Fibroblast of upper back skin (primary cell): ENCODE measurements around the gene KRT7.
A peak's percentile ranks its signal among the peaks of the same experiment; 100 is the strongest.

Experiments used
- DNase-seq: peaks from one replicate; pipeline ENCODE4 v3.0.0-alpha.2; 2013

The KRT7 gene

DNA sequence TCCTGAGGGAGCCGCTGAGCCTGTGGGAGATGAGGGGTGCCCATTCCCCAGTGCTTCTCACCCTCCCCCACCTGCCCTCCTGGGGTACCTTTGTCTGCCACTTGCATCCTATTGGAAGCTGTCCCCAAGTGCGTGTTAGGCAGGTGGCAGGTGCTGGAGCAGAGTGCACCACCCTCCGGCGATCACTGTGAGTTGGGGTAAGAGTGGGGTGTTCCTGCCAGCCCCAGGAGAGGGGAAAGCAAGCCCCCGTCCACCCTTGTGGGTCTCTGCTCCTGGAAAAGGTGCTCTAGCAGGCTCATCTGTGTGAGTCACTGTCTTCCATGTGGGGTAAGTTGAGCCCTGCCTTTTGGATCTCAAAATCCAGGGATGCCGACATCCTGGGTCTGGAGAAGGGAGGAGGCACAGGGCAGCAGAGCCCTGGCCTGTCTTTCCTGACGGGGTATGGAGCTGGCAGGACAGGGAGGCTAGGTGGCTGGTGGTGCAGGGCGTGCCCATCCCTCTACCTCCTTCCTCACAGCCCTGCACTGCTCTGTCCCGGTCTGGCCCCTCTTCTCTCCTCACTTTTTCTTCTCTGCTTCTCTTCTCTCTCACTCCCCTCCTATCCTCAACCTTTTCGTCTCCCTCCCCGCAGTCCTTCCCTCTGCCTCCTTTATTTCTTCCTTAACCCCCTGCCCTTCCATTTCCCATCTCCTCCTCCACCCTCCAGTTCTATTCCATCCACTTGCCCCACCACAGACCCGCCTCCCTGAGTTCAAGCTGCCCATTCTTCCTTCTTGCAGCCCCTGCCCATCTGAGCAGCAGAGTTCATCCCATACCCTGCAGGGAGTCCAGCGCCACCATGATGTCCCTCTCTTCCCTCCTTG lies 20.1 kb upstream of the KRT7 start:
- DNase-seq = no peak

DNA sequence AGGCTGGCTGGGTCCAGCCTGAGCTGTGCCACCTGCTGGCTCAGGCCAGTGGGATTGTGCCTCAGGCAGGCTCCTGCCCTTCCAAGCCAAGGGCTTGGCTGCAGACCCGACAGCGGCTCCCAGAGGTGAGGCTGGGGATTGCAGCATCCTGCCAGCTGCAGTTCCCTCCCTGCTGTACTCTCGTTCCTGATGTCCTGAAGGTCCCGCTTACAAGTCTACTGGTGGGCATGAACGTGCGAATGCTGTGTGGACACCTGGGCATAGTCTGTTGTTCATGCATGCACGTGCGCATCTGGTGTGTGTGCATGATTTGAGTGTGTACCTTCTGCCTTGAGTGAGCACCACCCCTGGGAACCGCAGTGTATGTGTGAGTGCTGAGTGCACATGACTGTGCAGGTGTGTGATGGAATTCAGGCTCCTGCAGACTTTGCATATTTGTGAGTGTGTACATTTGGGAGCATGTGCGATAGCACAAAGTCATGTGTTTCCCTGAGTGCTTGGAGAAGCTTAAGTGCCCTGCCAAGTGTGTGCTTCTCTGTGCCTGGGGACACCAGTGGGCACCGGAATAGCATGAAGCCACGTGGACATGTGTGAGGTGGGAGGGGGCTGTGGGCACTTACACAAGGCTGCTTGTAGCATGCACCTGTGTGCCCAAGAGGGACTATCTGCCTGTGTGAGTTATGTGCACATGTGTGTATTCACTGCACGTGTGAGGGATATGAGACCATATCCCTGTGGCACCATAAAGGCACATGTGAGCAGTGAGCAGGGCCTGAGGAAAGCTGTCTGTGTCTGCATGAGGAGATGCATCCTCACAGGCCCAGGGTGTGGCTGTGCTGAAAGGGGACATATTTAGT lies 19.3 kb upstream of the KRT7 start:
- DNase-seq = peak; percentile 66

DNA sequence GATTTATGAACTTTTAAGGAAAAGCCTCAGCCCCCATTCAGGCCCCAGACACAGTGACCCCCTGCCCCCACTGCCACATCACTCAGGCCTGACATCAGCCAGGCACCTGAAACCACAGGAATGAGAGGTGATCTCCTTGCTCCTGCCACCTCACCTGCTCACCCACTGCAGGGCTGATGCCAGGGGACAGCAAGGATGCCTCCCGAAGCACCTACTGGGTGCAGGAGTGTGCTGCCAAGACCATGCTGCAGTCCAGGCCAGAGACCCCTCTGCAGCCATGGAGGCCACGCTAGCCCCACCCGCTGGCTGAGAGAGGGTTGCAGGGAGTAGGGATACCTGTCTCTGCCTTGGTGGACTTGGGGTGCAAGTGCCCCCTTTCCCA lies 18.6 kb upstream of the KRT7 start:
- no peak for DNase-seq

DNA sequence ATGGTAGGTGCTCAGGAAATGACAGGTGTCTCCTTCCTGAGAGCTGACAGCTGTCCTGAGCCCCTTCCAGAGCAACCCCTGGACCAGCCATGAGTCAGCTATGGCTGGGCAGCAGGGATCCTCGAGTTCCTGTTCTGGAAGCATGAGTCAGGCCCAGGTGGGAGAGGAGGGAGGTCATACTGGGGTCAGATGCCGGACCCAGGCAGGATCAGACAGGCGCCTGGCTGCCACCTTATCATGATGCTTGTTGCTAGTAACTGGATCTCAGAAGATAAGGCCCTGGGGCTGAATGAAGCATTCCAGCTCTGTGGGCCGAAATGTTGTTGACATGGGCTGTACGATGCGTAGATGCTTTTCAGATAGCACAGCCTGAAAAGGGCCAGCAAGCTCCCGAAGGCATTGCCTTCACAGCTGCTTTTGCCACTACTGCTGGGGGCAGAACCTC lies 17.4 kb upstream of the KRT7 start:
- peak; percentile 44 for DNase-seq

DNA sequence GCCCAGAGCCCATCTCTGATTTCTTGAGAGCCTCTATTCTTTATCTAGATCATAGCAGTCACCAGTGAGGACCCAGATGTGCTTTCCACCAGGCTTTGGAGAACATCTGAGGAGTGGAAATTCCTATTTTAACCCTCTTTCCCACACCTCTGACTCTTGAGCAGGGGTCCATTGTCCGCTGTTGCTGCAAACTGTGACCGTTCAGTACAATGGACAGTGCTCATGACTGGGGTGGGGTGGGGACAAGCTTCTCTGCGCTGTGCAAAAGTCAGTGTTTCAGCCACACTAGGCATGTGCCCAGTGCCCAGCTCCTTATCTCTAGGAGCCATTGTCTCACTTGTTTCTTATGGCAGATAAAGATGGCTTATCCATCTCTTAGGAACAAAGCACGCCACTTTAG lies 16.9 kb upstream of the KRT7 start:
- no peak for DNase-seq

DNA sequence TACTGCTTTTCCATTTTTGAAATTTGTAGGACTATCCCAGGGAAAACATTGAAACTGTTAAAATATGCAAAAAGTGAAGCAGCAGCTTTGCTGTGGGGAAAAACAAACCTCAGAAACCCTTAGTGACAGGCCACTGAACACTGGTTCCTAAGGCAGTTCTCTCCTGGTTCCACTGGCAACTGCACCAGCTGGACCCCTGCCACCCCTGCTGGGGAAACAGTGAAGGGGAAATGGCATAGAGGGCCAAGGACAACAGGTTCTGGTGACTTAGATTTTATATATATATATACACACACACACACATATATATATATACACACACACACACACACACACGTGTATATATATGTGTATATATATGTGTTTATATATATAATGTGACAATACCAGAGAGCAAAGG lies 16.2 kb upstream of the KRT7 start:
- no peak for DNase-seq

DNA sequence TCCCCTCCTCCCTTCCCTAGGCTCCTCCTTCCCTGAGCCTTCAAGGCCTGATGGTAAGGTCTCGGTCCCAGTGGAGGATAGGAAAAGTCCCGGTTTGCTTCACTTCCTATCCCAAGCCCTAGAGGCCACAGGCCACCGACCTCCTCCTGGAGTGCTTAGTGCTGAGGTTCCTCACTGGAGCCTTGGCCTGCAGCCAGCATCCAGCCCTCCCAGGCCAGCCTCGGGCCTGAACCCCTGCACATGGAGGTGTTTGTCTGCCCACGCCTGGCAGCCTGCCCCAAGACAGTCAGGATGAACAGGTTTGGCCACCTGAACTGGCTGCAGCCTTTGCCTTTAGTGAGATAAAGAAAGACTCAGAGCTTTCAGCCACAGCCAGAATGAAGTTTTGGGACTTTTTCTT lies 15.8 kb upstream of the KRT7 start:
- DNase-seq = no peak

DNA sequence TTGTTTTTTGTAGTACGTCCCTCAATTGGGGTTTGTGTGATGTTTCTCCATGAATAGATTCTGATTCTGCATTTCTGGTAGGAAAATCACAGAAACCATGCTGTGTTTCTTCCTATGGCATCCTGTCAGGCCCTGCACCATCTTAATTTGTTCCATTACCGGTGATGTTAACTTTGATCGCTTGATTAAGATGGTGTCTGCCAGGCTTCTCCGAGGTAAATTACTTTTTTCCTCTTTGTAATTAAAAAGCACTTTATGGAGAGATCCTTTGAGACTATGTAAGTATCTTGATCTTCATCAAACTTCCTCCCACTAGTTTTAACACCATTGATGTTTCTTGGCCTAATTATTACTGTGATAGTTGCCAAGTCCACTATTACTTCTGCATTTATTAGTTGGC lies 15.0 kb upstream of the KRT7 start:
- no peak for DNase-seq

DNA sequence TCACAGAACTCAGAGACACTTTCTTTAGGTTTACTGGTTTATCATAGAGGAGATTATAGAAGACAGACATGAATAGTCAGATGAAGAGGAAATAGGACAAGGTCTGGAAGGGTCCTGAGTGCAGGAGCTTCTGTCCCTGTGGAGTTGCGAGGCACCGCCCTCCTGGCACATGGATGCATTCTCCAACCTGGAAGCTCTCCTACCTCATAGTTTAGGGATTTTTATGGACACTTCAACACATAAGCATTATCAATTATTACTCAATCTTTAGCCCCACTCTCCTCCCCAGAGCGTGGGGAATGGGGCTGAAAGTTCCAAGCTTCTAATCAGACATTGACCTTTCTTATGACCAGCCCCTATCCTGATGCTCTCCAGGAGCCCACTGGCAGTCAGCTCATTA lies 12.6 kb upstream of the KRT7 start:
- DNase-seq = no peak

DNA sequence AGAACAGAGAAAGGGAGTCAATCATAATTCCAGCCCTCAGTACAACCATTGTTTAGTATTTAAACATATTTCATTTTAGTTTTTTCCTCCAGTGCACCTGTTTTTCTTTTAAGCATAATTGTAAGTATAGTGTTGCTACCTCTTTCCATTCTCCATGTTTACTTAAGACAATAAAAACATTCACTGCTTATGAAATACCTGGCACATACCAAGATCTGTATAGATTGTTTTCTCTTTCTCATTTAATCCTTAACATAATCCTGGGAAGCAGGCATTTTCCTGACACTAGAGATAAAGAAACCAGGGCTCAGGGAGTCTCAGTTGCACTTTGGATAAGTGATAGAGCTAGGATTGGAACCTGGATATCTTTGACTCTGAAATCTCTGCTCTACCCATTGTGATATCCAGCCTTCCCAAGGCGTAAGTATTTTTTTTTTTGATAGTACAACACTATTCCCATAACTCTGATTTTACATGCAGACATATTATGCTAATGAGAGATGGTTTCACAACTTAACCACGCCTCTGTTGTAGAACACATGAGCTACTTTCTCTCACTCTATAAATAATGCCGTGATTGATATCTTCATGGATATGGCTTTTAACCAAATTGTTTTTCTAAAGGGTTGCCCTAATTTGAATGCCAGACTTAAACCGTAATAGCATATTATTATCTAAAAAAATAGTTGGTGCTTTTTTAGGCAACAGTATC lies 11.8 kb upstream of the KRT7 start:
- no peak for DNase-seq

DNA sequence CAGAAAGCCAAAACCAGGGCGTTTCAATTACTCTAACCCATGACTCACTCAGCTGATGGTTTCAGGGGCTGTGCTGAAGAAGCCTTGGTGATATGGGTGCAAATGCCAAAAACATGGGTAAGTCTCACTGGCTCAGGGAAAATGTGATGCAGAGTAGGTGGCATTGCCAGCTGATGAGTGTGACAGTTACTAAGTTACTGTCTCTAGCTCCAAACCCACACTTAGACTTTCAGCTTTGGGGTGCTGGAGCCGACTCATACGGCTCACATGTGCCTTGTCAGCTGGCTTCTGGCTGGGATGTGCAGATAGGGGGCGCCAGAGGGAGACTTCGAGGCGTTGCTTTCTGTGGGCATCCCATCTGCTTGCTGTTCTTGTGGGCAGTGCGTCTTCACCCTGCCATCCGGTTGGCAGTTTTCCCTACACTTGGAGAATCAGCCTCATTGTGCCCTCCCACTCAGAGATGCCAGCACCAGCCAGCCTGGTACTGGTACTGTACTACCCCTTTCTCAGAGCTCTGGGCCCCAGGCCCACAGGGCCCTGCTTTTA lies 11.1 kb upstream of the KRT7 start:
- DNase-seq = no peak

DNA sequence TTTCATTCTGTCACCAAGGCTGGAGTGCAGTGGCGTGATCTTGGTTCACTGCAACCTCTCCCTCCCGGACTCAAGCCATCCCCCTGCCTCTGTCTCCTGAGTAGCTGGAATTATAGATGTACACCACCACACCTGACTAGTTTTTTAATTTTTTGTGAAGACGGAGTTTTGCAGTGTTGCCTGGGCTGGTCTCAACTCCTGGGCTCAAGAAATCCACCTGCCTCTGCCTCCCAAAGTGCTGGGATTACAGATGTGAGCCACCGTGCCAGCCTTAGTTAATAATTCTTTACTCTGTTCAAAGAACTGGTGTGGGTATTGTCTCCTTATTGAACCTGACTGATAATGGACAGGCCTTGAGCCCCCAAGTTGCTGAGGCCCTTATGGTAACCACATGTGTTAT lies 10.4 kb upstream of the KRT7 start:
- DNase-seq = no peak

DNA sequence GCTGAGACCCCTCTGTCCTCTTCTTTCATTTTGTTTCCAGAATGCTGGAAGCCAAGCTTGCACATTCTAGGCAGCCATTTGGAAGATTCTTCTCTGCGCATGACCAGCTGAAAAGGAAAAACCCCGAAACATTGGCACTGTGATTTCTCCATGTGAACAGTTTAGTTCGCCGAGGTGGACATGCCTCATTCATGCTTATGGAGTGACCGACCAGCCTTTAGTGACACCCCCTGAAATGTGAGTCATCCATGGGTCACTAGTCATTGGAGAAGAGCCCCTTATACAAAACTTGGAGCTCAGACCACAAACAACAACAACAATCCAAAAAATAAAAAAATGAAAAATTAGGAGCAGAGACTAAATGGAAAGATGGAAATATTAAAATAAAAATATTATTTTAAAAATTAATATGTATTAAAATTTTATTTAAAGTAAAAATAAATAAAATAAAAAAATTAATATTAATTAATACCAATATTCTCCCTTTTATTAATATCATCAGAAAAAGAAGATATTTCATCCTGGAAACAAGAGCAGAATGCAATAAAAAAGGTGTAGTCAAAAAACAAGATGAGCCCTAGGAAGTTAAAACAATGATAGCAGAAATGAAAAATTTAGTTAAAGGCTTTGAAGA lies 9.5 kb upstream of the KRT7 start:
- DNase-seq = no peak

DNA sequence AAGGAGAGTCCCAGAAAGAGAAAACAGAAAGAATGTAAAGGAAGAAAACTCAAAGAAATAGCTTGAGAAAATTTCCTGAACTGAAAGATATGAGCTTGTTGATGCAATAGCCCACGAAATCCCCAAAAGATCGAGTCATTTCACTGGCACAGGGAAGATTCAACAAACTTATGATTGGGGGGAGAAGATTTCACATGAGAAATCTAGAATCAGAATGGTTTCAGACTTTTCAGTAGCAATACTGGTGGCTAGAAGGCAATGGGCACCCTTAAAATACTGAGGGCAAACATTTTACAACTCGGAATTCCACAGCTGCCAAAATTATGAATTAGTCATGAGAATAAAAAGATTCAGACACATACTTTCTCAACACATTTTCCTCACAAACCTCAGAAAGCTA lies 8.9 kb upstream of the KRT7 start:
- peak; percentile 45 for DNase-seq

DNA sequence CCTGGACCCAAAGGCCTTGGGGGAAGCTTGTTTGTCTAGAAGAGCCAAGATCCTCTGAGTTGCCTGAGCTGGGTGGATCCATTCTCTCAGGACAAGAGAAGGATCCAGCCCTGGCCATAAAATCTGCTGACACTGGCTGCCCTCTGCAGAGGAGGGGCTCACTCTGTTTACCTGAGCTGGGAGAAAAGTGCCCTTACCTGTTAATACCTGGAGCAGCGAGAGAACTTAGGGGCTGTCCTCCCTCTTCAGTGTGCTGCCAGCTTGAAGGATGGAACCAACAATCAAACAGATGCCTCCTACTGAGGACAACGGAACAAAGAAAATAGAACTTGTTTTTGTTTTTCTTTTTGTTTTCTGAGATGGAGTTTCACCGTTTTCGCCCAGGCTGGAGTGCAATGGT lies 7.3 kb upstream of the KRT7 start:
- DNase-seq = no peak

DNA sequence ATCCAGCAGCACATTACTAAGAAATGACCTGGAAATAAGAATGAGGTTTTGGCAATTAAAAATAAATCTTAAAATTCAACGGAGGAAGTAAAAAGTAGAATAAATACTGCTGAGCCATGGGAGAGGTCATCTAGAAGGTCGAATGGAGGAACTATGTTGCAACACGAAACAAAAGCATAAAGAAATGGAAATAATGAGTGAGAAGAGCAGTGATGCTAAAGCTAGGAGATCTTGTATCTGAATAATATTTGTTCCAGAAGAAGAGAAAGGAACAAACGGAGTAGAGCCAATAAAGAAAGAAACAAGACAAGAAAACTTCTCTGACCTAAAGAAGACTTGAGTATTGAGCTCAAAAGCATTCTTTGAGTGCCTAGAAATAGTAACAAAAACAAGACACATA lies 6.6 kb upstream of the KRT7 start:
- no peak for DNase-seq

DNA sequence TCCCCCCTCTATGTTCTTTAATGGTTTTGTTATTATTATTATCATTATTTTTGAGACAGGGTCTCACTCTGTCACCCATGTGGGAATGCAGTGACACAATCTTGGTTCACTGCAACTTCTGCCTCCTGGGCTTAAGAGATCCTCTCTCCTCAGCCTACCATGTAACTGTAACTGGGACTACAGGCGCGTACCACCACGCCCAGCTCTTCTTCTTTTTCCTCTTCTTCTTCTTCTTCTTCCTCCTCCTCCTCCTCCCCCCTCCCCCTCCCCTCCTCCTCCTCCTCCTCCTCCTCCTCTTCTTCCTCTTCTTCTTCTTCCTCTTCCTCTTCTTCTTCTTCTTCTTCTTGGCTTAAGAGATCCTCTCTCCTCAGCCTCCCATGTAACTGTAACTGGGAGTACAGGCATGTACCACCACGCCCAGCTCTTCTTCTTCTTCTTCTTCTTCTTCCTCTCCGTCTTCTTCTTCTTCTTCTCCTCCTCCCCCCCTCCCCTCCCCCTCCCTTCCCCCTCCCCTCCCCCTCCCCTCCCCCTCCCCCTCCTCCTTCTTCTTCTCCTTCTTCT lies 5.4 kb upstream of the KRT7 start:
- no peak for DNase-seq

DNA sequence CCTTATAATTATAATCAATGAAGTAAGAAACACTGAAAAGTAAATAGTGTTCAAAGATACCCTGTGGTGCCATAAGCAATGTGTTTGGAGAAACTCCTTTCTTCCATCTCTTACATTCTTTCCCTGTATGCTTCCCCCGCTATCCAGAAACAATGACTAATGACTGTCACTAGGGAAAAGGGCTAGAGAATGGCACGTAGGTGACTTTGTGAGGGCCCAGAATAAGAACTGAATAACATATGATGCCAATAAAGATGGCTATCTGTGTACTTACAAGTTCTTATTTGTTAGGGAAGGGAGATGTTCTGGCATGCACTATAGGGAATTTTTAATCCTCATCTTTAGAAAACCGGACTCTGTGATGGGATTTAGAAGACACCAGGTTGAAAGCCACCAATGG lies 4.7 kb upstream of the KRT7 start:
- DNase-seq = no peak

DNA sequence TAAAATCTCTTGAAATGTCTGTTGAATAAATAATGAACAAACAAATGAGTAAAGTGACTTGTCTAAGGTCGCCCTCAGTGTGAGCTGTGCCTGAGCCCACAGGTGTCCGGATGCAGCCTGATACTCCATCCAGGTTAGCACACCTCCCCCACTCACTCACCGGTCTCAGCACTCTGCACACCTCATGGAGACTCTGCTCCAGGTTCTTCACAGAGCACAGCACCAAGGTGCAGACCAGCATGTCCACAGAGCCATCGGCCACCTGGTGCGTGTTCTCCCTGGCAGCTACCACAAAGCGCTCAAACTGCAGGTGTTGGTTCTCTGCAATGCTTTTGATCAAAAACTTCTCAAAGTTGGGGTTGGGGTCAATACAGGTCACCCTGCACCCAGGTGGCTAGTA lies 4.1 kb upstream of the KRT7 start:
- DNase-seq = no peak

DNA sequence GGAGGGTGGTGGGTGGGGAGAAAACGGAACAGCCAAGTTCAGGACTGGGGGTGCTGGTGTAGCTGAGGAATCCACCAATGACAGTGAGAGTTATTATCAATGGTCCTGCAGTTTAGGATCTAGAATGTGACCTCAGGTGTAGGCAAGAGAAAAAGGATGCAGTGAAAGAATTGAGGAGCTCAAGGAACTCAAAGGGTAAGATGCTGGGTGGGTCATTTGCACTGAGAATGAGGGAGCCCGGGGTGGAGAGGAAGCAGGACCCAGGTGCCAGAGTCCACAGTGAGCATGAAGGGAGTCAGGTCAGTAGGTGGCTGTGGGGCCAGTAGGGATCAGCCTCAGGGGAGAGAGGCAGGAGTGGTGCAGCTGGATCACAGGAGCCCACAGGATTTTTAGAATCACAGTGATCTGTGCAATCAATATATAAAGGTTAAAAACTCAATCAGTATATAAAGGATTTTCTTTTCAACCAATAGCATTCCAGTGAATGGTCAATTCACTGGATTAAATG lies 3.2 kb upstream of the KRT7 start:
- no peak for DNase-seq

DNA sequence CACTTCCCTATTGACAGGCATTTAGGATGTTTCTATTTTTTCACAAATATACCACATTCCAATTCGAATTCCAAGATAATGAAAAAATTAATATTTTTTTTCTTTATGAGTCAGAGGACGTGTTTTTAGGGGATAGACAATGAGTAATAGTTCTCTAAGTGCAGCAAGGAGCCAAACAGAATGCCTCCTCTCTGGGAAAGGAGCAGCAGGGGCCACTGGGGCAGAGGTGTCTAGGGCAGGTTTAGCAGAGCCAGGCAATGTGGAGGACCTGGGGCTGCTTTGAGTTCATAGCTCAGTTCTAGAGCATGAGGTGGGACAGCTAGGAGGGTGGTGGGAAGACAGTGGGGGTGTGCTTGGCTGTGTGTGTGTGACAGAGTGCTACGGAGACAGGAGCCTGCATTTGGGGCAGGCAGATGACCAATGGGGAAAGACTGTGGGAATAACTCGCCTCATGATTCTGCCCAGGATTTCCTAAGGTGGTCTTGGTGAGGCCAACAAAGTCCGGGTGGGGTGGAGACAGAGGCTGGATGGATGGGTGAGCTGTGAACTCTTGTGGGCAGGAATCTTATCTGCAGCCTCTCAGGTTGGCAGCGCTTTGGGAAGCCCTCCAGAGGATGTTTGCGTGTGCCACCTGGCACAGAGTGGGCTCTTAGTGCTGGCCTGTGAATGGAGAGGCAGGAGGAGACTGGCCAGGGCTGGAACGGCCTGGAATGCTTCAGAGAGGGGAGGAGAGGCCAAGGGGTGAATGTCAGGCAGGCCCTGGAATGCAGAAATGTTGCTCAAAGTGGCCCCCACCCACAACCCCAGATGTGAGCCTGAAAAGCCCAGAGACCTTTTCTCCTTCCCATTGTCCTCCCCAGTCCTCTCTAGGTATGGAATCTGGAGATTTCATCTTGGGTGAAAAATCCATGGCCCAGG lies 2.4 kb upstream of the KRT7 start:
- peak; percentile 89 for DNase-seq
